CD4-positive, alpha-beta T cell treated with Interleukin-6 at 100 ng/mL for 8 hours (primary cell): Measurements from ENCODE around the gene LAMB3.

Experiments used
- DNase-seq: peaks from one replicate; pipeline ENCODE4 v3.0.0-alpha.2; 2020; ENCODE audit warnings: mixed read lengths, low spot score

LAMB3 gene

DNA sequence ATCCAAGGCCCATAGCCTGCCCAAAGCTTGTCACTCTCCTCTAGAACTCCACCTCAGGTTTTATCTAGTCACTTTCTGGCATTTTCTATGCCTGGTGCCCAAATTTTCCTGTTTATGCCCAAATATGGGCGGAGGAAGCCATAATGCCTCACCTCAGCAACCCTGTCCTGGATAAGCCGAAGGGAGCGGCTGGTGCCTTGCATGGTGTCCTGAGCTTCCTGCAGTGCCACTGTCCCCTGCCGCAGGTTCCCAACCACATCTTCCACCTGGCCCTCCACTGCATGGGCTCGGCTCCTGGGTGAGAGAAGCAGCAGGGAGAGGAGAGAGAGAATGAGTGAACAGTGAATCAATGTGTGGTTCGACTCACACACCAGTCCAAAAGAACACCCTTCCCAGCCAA is 34.5 kb downstream of the LAMB3 start:
- no peak for DNase-seq

DNA sequence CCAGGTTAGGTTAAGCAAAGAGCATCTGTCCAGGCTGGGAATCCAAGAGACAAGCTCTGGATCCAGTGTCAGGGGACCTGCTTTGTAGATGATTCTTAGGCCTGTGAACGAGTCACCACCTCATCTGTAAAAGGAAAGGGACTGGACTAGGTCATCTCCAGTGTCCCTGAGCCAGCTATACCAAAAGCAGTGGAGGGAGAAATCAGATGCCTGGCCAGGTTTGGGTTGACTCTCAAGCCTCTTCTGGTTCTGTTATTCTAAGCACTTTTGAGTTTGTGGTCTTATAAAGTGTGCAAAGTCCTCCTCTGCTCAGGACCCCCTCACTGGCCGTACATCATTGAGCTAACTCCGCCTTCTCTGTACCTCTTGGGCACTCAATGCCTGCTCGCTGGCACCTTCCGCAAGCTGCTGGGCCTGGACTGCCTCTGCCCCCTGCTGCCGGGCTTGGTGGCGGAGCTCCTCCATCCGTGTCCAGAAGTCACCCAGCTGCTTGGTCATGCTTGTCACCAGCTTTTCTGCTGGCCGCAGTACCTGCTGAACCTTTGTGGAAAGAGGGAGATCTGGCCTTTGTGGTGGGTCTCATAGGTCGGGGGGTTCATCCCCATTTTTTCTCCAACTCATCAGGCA is 35.1 kb downstream of the LAMB3 start:
- DNase-seq: no peak

DNA sequence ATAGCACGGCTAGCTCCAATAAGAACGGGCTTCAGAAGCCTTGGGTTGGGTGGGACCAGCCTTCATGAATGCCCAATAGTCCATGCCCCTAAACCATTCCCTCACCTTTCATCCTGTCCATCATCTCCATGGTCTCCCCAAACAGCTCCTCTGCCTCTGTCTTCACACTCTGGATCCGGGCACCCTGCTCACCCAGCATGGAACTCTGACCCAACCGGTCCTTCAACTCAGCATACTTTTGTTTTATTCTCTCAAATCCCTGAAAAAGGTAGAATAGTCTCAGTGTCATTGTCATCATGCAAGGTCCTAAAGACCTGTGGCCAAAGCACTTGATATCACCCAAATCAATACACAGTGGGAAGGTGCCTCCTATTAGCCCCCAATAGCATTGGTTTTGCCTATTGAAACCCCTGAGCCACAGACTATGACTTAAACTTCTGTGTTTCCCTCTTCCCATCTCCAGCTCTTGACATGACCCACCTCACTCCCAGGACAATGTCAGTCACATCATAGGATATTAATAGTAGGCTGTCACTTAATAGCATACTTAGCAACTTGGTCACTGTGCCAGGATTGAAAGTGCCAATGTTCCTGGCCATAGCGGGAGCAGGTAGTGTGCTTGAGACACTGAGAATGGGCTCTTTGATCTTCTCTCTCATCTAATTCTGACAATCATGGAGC is 35.7 kb downstream of the LAMB3 start:
- DNase-seq: no peak

DNA sequence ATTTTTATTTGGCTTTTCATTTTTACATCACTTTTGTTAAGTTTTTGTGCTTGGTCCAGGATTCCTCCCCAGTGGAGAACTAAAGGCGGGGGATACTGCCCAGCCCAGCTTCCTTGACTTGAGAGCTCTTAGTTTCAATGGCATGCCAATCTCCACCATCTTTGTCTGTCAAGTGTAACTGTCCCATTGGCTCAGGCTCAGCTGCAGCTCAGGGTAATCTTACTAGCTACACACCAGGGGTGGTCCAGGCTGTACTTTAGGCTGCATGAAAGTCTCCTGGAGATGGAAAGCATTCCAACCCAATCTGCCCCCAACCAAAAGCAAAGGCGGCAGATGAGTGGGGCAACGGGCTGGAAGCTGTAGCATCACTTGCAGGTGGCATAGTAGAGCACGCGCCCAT is 37.3 kb downstream of the LAMB3 start:
- no peak for DNase-seq

DNA sequence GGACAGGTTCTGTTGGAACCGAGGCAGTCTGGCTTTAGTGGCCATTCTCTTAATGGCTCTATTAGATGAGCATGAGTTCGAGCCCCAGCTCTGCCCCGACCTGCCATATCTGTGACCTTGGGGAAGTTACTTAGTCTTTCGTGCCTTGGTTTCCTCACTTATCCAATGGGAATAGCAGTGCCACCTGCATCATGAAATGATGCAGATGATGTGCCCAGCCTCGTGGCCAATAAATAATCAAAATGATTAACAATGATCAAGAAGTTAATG is 38.1 kb downstream of the LAMB3 start:
- no peak for DNase-seq

DNA sequence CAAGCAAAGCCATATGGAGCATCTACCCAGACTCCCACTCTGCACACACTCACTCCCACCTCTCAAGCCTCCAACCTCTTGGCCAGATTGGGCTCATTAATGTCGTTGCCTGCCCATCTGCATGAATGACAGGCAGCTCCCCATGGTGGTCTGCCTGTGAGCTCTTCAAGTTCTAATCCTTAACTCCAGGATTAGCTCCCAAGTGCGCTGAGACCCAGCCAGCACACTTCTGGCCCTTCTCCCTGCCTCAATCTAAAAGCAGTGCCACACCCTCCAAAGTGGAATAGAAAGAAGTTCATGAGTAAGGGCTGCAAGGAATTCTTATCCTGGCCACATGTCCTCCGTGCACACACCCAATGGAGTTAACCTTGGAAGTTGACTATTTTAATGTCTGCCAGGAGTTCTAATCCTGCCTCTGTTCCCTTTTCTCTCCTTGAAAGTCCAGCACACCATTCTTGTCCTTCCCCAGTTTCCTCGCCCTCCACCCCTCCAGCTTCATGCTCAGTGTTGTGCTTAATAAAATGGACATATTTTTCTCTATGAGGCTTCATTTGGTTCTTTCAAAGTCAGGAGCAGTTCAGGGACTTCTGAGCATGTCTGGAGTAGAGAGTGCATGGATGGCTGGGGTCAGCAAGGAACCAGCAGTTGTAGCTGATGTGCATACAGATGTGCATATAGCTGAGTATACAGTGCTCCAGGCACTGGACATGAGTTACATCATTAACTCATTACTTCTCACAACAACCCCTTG is 38.6 kb downstream of the LAMB3 start:
- DNase-seq: no peak

DNA sequence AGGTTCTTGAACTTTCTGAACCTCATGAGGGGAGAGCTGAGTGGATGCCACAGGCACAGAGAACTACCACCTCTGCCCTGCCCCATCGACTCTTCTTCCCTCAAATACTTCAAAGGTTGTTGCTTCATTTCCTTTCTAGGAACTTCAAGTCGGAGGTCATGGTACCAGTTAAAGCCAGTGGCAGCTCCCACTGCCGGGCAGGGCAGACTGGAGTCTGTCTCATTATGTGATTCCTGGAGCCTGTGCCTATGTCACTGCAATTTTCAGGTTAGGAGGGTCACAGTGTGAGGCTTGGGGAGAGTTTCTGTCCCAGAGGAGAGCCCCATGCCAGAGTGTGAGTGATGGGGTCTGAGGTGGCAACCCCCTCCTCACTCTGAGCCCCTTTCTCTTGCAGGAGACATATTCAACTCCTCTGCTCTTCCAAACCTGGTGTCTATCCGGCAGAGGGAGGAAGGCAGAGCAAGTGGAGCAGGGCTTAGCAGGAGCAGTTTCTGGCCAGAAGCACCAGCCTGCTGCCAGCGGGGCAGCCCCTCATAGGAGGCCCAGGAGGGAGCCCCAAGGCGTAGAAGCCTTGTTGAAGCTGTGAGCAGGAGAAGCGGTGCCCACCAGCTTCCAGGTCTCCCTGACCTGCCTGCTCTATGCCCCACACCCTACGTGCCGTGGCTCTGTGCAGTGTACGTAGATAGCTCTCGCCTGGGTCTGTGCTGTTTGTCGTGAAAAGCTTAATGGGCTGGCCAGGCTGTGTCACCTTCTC is 39.4 kb downstream of the LAMB3 start:
- DNase-seq: no peak

DNA sequence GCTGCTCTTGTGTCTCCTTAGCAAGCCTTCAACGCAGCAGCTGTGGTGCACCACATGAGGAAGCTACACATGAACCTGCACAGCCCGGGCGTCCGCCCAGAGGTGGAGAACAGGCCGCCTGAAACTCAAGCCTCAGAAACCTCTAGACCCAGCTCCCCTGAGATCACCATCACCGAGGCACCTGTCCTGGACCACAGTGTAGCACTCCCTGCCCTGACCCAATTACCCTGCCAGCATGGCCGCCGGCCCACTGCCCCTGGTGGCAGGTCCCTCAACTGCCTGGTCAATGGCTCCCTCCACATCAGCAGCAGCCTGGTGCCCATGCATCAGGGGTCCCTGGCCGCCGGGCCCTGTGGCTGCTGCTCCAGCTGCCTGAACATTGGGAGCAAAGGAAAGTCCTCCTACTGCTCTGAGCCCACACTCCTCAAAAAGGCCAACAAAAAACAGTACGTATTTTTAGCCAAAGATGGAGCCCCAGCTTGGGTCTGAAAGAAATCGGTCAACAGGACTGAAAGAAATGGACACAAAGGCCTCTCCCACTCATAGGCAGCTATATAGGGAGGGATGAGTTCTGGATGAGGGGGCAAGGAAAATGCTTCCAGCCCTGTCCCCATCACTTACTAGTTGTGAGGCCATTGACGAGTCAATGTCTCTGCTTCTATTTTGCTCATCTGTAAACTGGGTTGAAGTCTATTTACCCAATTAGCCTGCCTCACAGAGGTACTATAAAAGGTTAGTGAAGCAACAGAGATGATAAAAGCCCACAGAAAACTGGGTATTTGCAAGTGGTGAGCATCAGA is 40.3 kb downstream of the LAMB3 start:
- no peak for DNase-seq

DNA sequence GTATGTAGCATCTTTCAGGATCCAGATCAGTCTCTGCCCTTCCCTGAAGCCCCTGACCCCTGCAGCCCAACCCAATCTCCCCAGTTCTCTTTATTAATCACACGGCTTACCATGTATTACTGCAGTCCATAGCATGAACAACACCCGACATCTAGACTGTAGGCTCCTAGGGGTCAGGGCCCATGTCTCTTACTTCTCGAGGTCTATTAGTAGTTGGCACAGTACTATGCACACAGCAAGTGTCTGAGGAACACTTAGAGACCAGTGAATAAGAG is 41.7 kb downstream of the LAMB3 start:
- DNase-seq: no peak

DNA sequence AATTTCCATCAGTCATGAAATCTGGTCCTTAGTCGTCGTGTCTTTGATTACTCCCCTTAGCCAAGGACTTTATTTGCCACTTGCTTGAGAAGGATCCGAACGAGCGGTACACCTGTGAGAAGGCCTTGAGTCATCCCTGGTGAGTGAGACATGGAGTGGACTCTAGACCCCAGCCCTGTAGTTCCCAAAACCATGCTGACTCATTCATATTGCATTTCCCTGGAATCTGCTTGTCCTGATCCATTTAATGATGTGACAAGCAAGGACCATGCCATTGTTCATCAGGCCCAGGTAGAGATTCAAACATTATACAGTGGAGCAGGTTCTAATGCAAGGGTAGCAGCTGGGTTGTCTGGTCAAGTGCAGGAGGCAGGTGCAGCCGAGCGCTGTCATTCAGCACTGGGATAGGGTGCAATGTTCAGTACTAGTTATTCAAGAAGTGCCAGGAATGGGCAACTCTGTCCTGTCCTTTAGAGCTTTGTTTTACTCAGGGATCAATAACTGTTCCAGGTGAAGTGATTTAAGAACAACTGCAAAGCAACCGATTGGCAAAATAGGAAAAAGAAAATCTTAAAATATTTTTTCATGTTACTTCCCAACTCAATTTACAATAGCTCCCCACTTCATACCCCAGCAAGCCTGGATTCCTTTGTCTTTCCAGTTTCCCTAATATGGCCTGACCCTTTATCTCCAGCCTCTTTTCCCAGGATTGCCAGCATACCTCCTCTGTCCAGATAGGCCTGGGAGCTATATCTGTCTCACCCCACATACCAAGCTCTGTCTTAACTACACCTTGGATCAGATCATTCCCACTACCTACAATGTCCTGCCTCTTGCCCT is 42.2 kb downstream of the LAMB3 start:
- DNase-seq: no peak

DNA sequence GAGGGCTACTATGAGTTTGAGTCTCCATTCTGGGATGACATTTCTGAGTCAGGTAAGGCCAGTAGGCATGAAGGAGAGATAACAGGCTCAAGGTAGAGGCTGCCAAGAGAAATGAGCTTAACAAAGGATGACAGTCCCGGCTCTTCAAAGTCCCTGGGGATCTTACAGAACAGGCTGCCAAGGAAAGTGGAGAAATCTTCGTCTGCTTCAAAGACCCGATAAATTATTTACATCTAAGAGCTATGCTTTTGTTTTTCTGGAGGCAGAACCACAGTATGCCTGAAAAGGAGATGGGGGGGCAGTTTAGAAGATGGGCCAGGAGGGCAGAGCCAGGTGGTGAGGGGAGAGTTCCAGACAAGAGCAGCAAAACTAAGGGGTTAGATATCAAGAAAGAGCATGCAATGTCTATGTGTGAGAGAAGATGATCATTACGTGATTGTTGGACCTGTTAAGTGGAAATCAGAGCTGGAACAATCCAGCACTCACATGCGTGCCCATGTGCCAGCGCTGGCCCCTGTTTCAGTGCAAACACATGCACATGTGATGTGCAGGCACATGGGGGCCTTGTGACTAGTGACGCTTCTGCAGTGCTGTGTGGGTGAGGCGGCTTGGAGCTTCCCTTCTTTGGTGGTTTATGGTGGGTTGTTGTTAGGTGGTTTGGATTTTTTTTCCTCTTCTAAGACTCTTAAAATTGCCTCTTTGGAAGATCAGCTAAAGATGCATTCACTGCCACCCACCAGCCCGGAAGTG is 43.0 kb downstream of the LAMB3 start:
- no peak for DNase-seq

DNA sequence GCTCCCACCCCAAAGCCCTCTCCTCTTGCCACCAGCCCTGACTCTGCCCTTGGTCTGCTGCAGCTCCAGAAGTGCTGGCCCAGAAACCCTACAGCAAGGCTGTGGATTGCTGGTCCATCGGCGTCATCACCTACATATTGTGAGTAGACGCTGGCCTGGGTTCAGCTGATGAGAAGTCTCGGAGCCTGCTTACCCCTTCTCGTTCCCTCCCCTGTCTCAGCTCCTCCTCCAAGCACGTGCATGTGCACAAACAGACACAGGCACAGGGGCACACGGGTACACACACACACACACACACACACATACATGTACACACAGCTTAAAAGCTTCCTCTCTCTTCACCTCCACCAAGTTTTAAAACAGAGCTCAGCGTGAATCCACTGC is 44.4 kb downstream of the LAMB3 start:
- DNase-seq: no peak

DNA sequence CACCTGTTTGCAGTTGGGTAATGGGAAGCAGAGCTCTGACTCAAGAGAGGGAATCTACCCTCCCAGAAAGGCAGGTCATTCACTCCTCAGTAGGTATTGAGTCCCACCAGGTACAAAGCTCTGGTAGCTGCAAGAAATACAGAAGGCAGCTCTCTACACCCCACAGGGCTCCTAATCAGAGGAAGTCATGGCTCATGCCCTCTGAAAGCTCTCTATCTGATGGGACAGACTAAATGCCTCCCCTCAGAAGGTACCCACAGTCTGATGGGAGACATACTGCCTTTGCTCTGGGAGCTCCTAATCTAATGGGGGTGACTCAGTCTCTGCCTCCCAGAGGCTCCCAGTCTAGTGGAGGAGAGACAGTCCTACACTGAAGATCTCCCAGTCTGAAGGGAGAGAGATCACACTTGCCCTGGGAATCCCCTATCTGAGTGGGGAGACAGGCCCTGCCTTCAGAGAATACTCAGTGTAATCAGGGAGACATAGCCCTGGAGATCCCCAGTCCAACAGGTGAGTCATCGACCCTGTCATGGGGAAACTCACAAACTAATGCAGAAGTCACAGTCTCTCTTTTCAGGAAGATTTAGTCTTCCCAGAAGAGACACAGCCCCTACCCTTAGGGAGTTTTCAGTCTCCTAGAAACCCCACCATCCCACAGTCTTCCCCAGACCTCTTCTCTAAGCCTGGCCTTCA is 45.0 kb downstream of the LAMB3 start:
- DNase-seq: no peak

DNA sequence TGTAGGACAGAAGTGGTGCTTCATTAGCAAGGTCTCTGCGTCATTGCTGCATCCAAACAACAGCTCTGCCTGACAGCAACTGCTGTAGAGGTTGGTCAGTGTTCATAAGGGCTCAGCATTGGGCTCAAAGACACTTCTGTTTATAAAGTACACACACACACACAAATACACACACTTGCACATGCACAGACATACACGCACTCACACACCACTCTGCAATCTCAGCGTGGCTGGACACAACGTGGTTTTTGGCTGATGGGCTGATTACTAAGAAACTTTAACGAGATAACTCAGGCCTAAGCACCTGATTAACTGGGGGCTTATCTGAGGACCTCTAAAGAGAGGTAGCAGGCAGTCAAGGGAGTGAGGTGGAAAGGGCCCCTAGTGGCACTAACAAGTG is 48.3 kb downstream of the LAMB3 start:
- no peak for DNase-seq

DNA sequence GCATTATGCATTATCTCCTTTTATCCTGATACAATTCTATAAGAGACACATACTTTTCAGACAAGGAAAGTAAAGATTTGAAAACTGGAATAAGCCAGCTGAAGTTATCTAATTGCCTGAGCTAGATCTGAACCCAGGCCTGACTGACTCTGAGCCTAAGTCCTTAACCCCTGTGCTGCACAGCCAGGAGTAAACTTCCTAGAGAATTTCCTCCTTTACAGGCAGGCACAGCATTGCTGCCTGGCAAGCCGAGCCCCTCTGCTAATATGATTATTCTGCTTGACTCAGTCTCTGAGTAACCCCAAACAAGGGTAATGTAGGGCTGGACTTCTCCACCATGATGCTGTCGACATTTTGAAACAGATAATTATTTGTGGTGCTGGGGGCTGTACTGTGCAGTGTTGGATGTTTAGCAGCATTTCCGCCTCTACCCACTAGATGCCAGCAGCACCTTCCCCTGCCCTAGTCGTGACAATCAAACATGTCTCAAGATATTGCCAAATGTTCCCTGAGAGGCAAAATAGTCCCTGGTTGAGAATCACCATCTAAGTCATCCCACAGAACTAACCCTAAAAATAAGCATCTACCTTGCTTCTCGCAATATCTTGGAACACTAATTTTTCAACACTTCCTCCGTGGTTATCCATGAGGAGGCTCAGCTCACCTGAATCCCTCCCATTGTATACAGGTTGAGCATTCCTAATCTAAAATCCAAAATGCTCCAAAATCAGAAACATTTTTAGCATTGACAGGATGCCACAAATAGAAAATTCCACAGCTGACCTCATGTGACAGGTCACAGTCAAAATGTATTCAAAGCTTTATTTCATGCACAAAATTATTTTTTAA is 50.2 kb downstream of the LAMB3 start:
- peak; percentile 35 for DNase-seq

DNA sequence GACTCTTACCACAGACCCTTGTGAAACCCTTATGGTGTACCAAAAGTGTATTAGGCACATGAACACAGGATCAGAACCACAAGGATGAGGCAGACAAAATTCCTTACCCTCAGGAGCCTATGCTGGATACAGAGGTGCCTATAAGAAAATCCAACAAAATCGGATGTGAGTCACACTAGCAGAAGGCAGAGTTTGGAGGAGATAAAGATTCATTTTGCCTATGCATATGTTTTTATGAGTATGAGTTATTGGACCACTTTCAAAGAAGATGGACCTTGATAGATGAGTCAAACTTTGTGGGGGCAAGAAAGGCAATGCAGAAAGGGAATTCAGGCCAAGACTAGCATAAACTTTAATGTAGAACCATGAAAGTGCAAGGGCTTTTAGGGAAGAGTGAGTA is 51.7 kb downstream of the LAMB3 start:
- DNase-seq: no peak

DNA sequence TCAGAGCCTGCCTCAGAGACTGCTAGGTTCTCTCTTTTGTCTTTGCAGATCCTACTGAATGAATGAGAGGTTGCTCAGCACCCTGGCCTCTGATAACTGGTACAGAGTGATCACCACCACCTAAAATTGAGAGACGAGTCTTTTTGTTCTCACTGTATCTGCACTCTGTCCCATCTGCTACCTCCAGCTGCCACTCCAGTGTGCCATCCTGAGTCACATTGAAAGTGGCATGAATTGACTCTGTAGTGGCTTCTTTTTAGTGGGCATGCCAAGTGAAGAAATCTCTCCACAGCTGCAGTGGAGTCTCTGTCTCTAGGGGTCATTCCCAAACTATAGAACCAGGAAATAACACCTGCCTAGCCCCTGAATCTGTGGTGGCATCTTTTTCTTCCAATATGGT is 54.0 kb downstream of the LAMB3 start:
- DNase-seq: no peak

DNA sequence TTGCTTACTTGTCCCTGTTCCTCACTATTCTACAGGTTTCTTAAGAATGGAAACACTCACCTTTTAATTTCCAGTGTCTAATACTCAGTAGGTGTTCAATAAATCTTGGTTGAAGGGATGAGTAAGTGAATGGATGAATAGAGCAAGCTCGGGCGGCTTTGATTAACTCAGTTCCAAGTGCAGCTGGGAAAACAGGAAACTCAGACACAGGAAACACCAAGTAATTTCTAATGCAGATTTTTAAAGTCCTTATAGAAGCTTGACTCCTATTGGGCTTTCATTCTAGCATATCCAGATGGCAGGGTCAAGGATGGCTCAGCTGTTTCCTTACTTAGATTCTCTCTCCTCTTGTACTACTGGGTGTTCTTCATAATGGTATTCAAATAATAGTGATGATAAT is 54.7 kb downstream of the LAMB3 start:
- no peak for DNase-seq

DNA sequence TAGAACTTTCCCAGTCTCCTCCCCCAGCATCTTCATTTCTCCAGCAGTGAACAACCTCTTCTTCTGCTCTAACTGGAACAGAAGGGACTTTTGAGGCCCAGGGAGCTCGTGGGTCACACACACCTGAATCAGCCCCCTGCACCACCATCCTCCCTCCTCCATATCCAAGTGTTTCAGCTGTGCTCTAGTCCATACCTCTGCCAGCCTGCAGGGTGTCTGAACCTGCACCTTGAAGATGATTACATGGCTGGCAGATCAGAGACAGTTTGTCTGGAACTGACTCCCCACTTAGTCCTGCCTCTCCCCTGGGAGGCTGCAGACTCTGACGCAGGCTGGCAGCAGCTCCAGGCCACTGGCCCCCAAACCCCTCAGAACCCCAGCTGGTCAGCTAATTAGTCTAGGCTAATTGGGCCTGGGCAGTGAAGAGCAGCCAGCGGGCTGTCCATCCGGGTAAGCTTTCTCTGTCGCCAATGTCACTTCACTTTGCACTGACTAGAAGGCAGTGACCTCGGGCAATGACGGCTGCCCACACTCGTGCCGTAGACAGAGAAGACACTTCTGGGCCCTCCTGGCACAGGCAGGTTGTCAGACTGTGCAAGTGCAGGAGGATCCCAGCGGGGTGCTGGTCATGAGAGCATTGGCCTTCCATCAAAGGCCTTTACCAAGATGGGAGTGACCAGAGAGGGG is 56.5 kb downstream of the LAMB3 start:
- no peak for DNase-seq
